B cell (primary cell): ENCODE results near the gene OR2D3.

Source experiments
- EZH2 ChIP-seq: IDR thresholded peaks from 2 replicates; pipeline ENCODE4 v1.6.1; 2012; ENCODE audit warnings: borderline replicate concordance, low read depth, mild to moderate bottlenecking, moderate library complexity, low read length; ENCODE audit not compliant: insufficient read depth, poor library complexity, severe bottlenecking
- TF ChIP-seq, protein P1 (sequence below): fragments of 200-600 bp; IDR thresholded peaks from one replicate; pipeline ENCODE4 v1.8.0; 2022; ENCODE audit warnings: antibody characterized with exemption, mild to moderate bottlenecking

DNA sequence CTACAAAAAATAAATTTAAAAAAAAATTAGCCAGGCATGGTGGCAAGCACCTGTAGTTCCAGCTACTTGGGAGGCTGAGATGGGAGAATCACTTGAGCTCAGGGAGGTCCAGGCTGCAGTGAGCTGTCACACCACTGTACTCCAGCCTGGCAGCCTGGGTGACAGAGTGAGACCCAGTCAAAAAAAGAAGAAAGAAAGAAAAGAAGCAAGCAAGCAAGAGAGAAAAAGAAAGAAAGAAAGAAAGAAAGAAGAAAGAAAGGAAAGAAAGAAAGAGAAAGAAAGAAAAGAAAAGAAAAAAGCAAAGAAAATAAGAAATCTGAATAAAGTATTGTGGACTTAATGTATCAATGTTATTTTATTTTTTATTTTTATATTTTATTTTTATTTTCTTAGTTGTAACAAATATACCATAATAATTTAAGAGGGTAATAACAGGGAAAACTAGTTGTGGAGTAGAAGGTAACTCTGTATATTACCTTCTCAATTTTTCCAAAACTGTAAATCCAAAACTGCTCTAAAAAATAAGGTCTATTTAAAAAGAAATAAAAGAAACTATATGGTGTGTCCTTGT lies 4.3 kb downstream of the OR2D3 start:
- TF ChIP-seq, protein P1, sequence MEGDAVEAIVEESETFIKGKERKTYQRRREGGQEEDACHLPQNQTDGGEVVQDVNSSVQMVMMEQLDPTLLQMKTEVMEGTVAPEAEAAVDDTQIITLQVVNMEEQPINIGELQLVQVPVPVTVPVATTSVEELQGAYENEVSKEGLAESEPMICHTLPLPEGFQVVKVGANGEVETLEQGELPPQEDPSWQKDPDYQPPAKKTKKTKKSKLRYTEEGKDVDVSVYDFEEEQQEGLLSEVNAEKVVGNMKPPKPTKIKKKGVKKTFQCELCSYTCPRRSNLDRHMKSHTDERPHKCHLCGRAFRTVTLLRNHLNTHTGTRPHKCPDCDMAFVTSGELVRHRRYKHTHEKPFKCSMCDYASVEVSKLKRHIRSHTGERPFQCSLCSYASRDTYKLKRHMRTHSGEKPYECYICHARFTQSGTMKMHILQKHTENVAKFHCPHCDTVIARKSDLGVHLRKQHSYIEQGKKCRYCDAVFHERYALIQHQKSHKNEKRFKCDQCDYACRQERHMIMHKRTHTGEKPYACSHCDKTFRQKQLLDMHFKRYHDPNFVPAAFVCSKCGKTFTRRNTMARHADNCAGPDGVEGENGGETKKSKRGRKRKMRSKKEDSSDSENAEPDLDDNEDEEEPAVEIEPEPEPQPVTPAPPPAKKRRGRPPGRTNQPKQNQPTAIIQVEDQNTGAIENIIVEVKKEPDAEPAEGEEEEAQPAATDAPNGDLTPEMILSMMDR = no peak
- TF ChIP-seq EZH2 = no peak
